Fibroblast of mammary gland (primary cell): Measurements from ENCODE around the gene ACSBG1.

Source experiments
- DNase-seq: peaks from one replicate; pipeline ENCODE4 v3.0.0-alpha.2; 2010; ENCODE audit warnings: low read depth
- H3K4me3 ChIP-seq: 2 replicates; pipeline ENCODE4 v1.5.1; 2011; ENCODE audit warnings: low read depth, mild to moderate bottlenecking, low read length, moderate library complexity; ENCODE audit not compliant: control insufficient read depth
- TF ChIP-seq, protein P1 (sequence below): conservative IDR thresholded peaks from 2 replicates; pipeline ENCODE4 v1.5.1; 2011; ENCODE audit warnings: low read depth, low read length, inconsistent platforms; ENCODE audit not compliant: control insufficient read depth, insufficient read depth

Gene ACSBG1

DNA sequence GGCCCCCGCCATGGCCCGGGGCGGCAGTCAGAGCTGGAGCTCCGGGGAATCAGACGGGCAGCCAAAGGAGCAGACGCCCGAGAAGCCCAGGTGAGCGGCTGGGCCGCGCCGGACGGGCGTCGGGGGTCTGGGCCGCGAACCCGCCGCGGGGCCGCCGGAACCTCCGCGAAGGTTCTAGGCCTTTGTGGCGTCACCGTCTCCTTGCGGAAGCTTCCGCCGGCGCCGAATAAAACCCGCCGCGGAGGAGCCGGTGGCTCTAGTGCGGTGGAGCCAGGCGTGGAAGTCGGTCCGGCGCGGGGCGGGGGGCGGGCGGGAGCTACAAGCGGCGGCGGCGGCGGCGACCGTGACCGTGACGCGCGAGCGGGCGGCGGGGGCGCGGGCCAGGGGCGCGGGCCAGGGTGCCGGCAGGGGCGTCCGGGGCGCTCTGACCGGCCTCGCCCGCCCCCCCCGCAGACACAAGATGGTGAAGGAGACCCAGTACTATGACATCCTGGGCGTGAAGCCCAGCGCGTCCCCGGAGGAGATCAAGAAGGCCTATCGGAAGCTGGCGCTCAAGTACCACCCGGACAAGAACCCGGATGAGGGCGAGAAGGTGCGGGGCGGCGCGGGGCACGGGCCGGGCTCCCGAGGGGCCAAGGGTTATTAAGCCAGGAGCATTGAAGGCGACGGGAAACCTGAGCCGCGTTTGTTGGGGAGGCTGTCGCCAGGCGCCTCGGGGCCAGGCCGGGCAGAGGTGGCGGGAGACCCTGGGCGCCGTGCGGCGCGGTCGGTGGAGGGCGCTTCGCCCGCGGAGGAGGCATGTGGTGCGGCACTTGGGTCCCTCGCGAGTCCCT, 30.2 kb upstream of the ACSBG1 start, which contains the start of gene DNAJA4:
TSS of gene DNAJA4 (plus strand) at position 259 of the 833 bp plus-strand sequence. CDS start at position 461, 202 bp downstream.
- TF ChIP-seq, protein P1, sequence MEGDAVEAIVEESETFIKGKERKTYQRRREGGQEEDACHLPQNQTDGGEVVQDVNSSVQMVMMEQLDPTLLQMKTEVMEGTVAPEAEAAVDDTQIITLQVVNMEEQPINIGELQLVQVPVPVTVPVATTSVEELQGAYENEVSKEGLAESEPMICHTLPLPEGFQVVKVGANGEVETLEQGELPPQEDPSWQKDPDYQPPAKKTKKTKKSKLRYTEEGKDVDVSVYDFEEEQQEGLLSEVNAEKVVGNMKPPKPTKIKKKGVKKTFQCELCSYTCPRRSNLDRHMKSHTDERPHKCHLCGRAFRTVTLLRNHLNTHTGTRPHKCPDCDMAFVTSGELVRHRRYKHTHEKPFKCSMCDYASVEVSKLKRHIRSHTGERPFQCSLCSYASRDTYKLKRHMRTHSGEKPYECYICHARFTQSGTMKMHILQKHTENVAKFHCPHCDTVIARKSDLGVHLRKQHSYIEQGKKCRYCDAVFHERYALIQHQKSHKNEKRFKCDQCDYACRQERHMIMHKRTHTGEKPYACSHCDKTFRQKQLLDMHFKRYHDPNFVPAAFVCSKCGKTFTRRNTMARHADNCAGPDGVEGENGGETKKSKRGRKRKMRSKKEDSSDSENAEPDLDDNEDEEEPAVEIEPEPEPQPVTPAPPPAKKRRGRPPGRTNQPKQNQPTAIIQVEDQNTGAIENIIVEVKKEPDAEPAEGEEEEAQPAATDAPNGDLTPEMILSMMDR, result no peak
- peak within 1 kb of the TSS; percentile 46 for H3K4me3 ChIP-seq
- DNase-seq, result peak; percentile 37

DNA sequence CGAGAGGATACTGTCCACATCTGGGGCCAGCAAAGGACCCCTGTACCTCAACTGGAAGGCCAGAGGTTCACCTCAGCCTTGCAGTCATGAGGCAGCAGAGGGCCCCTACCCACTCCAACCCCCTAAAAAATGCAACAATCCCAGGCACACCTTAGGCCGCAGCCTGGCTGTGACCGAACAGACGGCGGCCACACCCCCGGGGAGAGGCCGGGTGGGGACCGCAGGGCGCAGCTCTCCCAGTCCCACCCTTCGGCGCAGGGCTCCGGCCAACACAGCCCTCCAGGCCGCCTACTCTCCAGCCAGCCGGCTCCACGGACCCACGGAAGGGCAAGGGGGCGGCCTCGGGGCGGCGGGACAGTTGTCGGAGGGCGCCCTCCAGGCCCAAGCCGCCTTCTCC, 29.5 kb upstream of the ACSBG1 start:
- TF ChIP-seq, protein P1, result no peak
- no peak for DNase-seq
- peak overlapping the region; percentile 9 for H3K4me3 ChIP-seq

DNA sequence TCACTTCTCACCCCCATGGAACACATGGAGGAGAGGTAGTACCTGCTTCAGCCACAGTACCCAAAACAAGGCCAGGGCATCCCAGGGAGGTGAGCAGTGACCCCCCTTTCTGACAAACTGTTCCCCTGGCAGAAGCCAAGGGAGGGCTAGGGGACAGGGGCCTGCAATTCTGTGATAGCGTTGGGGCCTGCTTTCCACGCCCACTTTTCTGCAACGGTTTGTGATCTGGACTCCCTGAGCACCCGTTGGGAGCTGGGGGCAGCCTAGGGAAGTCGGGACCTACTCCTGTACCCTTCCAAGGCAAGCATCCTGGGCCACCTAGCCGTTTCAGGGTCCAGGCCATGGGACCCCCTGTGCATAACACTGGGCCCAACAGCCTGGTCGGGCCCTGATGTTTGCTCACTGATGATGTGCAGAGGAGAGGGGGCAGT, 29.0 kb upstream of the ACSBG1 start:
- TF ChIP-seq, protein P1, result no peak
- no peak overlapping the region for H3K4me3 ChIP-seq
- no peak for DNase-seq

DNA sequence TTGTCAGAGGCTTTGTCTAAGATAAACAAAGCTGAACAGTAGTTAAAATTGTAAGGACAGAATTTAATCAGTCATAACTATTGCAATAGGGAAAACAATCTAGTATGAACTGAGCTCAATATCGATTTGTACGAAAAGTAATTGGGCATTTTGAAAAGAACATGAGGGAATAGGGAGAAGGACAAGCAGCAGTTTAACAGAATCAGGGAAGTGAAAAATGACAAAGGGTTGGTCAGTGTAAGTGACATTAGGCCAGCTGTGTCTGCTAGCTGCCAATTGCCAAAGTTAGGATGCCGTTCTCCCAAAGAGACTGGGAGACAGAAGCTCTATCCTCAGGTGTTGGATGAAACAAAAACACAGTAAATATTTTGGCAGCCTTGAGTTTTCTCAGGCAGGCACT, 26.7 kb upstream of the ACSBG1 start:
- TF ChIP-seq, protein P1, result no peak
- no peak overlapping the region for H3K4me3 ChIP-seq
- no peak for DNase-seq

DNA sequence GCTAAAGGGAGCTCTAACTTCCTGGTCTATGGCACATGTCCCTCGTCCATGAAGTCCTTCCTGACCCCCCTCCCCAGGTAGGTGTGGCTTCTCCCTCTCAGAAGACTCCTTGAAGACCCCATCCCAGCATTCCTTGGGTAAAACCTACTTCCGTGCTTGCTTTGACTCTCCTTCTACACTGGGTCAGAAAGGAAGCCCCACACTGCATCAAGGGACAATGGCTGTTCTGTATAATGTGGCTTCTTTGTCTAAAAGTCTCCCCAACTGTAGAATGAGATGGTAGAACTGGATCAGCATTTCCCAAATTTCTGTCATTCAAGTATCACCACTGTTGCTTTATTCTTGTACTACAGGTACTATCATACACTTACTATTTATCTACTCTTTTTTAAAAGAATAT, 26.1 kb upstream of the ACSBG1 start:
- no peak for DNase-seq
- TF ChIP-seq, protein P1, result no peak
- no peak overlapping the region for H3K4me3 ChIP-seq

DNA sequence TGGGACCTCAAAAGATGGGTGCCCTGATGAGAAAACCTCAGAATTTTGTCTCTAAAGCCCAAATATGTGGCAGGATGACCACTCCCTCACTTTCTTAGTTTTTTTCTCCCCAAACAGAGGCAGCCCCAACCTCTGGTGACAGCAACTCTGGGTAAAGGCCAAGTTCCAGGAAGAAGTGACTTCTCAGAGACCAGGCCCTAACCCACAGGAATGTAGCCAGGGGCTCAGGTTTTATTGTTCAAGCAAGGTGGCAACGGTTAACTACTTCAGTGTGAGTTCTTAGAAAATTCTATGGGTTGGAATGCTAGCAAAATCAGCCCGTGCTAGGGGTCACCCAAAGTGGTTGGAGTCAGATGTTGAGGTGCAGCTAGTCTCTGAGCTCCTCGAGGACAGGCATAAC, 24.9 kb upstream of the ACSBG1 start:
- no peak for DNase-seq
- TF ChIP-seq, protein P1, result no peak
- no peak overlapping the region for H3K4me3 ChIP-seq
